ENCODE results near the gene XPO4.
"Not testable (repeated sequence)": the region's sequence is repeated elsewhere in the genome, so short reads cannot be mapped to it uniquely, and the experiment has no call there.

Gene XPO4

GRCh38 chr13:20902438-20903163, at the start of gene XPO4:
Gene XPO4 (minus strand): TSS chr13:20902746. CDS start chr13:20902738, 8 bp downstream.
- peak within 1 kb of the TSS; percentile 76 to 97 (median 92) for H3K27ac ChIP-seq
- H3K4me3 ChIP-seq = peak within 1 kb of the TSS; percentile 87 to 96 (median 96)

- not testable (repeated sequence) for H3K4me3 ChIP-seq, H3K27ac ChIP-seq
Measured at GRCh38 chr13:20948001-20948400, 45.5 kb upstream of the XPO4 start.

GRCh38 chr13:20945952-20946383, 43.4 kb upstream of the XPO4 start:
- no peak overlapping the region for H3K27ac ChIP-seq
- peak overlapping the region in 1 of 7 experiments; percentile 3 for H3K4me3 ChIP-seq

GRCh38 chr13:20942938-20943559, 40.5 kb upstream of the XPO4 start:
- H3K27ac ChIP-seq = peak overlapping the region in 10 of 21 experiments; percentile 7 to 72 (median 57)
- no peak overlapping the region for H3K4me3 ChIP-seq

- H3K27ac ChIP-seq = peak overlapping the region in 1 of 21 experiments; percentile 70
- H3K4me3 ChIP-seq = not testable (repeated sequence)
Measured at GRCh38 chr13:20940511-20940910, 38.0 kb upstream of the XPO4 start.

- Histone ChIP-seq H3K4me3 (no peak overlapping the region), H3K27ac (peak overlapping the region in 1 of 21 experiments; percentile 70)
Measured at GRCh38 chr13:20940083-20940482, 37.5 kb upstream of the XPO4 start.

GRCh38 chr13:20939662-20940061, 37.1 kb upstream of the XPO4 start:
- H3K27ac ChIP-seq = peak overlapping the region in 9 of 21 experiments; percentile 17 to 71 (median 43)
- H3K4me3 ChIP-seq = no peak overlapping the region

- Histone ChIP-seq H3K27ac (no peak overlapping the region), H3K4me3 (no peak overlapping the region)
Measured at GRCh38 chr13:20938302-20938701, 35.8 kb upstream of the XPO4 start.

- no peak overlapping the region for H3K4me3 ChIP-seq
- H3K27ac ChIP-seq = no peak overlapping the region
Measured at GRCh38 chr13:20927596-20928257, 25.2 kb upstream of the XPO4 start.

GRCh38 chr13:20925395-20925790, 22.8 kb upstream of the XPO4 start:
- H3K27ac ChIP-seq, H3K4me3 ChIP-seq: not testable (repeated sequence)

GRCh38 chr13:20924758-20925394, 22.3 kb upstream of the XPO4 start:
- Histone ChIP-seq H3K27ac (no peak overlapping the region), H3K4me3 (no peak overlapping the region)

- H3K27ac ChIP-seq = no peak overlapping the region
- no peak overlapping the region for H3K4me3 ChIP-seq
Measured at GRCh38 chr13:20923272-20923671, 20.7 kb upstream of the XPO4 start.

- H3K27ac ChIP-seq = no peak overlapping the region
- H3K4me3 ChIP-seq = no peak overlapping the region
Measured at GRCh38 chr13:20921572-20921971, 19.0 kb upstream of the XPO4 start.

- H3K4me3 ChIP-seq, H3K27ac ChIP-seq: not testable (repeated sequence)
Measured at GRCh38 chr13:20915676-20916075, 13.1 kb upstream of the XPO4 start.

- no peak overlapping the region for H3K27ac ChIP-seq
Measured at GRCh38 chr13:20911037-20911436, 8.5 kb upstream of the XPO4 start.

GRCh38 chr13:20908714-20909497, 6.4 kb upstream of the XPO4 start:
- no peak overlapping the region for H3K4me3 ChIP-seq
- no peak overlapping the region for H3K27ac ChIP-seq

More at GRCh38 chr13:20911037-20911436, 8.5 kb upstream of the XPO4 start:
- no peak overlapping the region for H3K4me3 ChIP-seq

- Histone ChIP-seq H3K27ac (no peak overlapping the region), H3K4me3 (no peak overlapping the region)
Measured at GRCh38 chr13:20904908-20905307, 2.4 kb upstream of the XPO4 start.

GRCh38 chr13:20903164-20903475, 574 bp upstream of the XPO4 start:
- peak overlapping the region; percentile 76 to 97 (median 92) for H3K27ac ChIP-seq
- H3K4me3 ChIP-seq = peak overlapping the region; percentile 87 to 96 (median 96)

- peak overlapping the region; percentile 76 to 97 (median 92) for H3K27ac ChIP-seq
- peak overlapping the region; percentile 87 to 96 (median 96) for H3K4me3 ChIP-seq
Measured at GRCh38 chr13:20901668-20902437, 693 bp downstream of the XPO4 start.

All from skin epidermis (tissue), 12 donors.